ENCODE data around the gene SERPINA4. TPM values are rescaled to one million over a fixed set of nuclear protein-coding genes. Genes with fewer than 3 reads are reported as not detected.

SERPINA4 gene
- total and polyA plus RNA-seq, 9 of the 15 experiments (the other 6 are each of a cell fraction or from before 2014, with no cell fraction given) = not detected

- no peak for TF ChIP-seq ZNF398 (CRISPR knock-in tag; IDR thresholded peaks at IDR 0.05)
- TF ChIP-seq BDP1 (IDR thresholded peaks at IDR 0.05; ENCODE audit: insufficient read depth, insufficient read length) = no peak
These were observed 54.0 kb downstream of the SERPINA4 start (continued) for GRCh38 chr14:94615254-94615653.

- TF ChIP-seq ZNF668 (CRISPR knock-in tag; IDR thresholded peaks at IDR 0.05) = no peak
- no peak for TF ChIP-seq IRF2 (CRISPR knock-in tag; IDR thresholded peaks at IDR 0.05)
- TF ChIP-seq SOX6 (IDR thresholded peaks at IDR 0.05) = no peak
- no peak for TF ChIP-seq TFAM (CRISPR knock-in tag; conservative IDR thresholded peaks at IDR 0.05)
- no peak for TF ChIP-seq CTCF (IDR thresholded peaks at IDR 0.05 in 2 of 3, conservative IDR thresholded peaks at IDR 0.05 in 1 of 3; ENCODE audit: insufficient read depth in 2 of 3, low read depth in 1 of 3, low read length in 3 of 3)
- no peak for TF ChIP-seq CREB5 (CRISPR knock-in tag; IDR thresholded peaks at IDR 0.05)
These were observed 54.8 kb downstream of the SERPINA4 start for GRCh38 chr14:94615823-94616570.

More at GRCh38 chr14:94615823-94616570, 54.8 kb downstream of the SERPINA4 start:
- Histone ChIP-seq H3K9ac (ENCODE audit: insufficient read depth in 1 of 2, low read depth in 2 of 2, low read length in 2 of 2) (no peak overlapping the region), H3K9me3 (replicated peaks; ENCODE audit: control insufficient read depth, insufficient read depth, low read depth, low read length) (no peaks in the 10 kb centered on the region), H3K36me3 (ENCODE audit: control insufficient read depth, insufficient read depth, low read length) (no peaks in the 10 kb centered on the region), H2AFZ (ENCODE audit: low read depth, low read length) (no peak overlapping the region), H4K20me1 (replicated peaks; ENCODE audit: control insufficient read depth, insufficient read depth, low read length) (no peaks in the 10 kb centered on the region), H3K4me1 (replicated peaks in 1 of 2; ENCODE audit: control insufficient read depth in 2 of 2, insufficient read depth in 2 of 2, low read length in 2 of 2) (no peaks in the 10 kb centered on the region), H3K4me3 (no peak overlapping the region), H3K27me3 (ENCODE audit: control insufficient read depth in 2 of 2, insufficient read depth in 2 of 2, low read length in 2 of 2) (no peaks in the 10 kb centered on the region), H3K27ac (ENCODE audit: extremely low read depth, low read depth, low read length) (no peak overlapping the region), H3K4me2 (ENCODE audit: insufficient read depth, low read length) (no peak overlapping the region), H3K9me1 (ENCODE audit: control insufficient read depth, insufficient read depth, low read length) (no peaks in the 10 kb centered on the region), H3K79me2 (ENCODE audit: control insufficient read depth, insufficient read depth, low read length) (no peaks in the 10 kb centered on the region)
- FAIRE-seq (no peak), ATAC-seq (no peak), DNase-seq (ENCODE audit: extremely low read depth in 1 of 4, low spot score in 3 of 4) (no peak)
- in situ Hi-C loops (cut with MboI) (no loop called here), intact Hi-C loops (cut with micrococcal nuclease) (no loop called here)
- 2% methylated on average over 6 of the region's 8 CpGs for WGBS (ENCODE audit: insufficient coverage, low coverage, missing lambda C conversion rate)
- no TSS peak for BruUV-seq (replicated peaks)
- CTCF ChIA-PET (ENCODE audit: low intra/inter-chr PET ratio) = no interaction called here
- POLR2A ChIA-PET = no interaction called here
